Osteocyte (in vitro differentiated cells): Measurements from ENCODE around the gene CCDC28B. TPM values are rescaled to one million over a fixed set of nuclear protein-coding genes. Genes with fewer than 3 reads are reported as not detected.

Experiments used
- DNase-seq: peaks from one replicate; pipeline ENCODE4 v3.0.0; 2021; ENCODE audit warnings: mixed read lengths; ENCODE audit not compliant: unreplicated experiment; ENCODE audit errors: extremely low spot score
- H3K27ac Mint-ChIP-seq: one replicate; pipeline ENCODE4 v1.8.0; 2021; ENCODE audit warnings: mild to moderate bottlenecking, mixed read lengths; ENCODE audit not compliant: unreplicated experiment
- H3K27me3 Mint-ChIP-seq: one replicate; pipeline ENCODE4 v1.8.0; 2021; ENCODE audit warnings: mixed read lengths; ENCODE audit not compliant: unreplicated experiment
- H3K36me3 Mint-ChIP-seq: one replicate; pipeline ENCODE4 v1.8.0; 2021; ENCODE audit warnings: mixed read lengths; ENCODE audit not compliant: unreplicated experiment
- H3K4me1 Mint-ChIP-seq: one replicate; pipeline ENCODE4 v1.8.0; 2021; ENCODE audit warnings: mixed read lengths; ENCODE audit not compliant: unreplicated experiment
- H3K4me3 Mint-ChIP-seq: one replicate; pipeline ENCODE4 v1.8.0; 2021; ENCODE audit warnings: mild to moderate bottlenecking, moderate library complexity, mixed read lengths; ENCODE audit not compliant: unreplicated experiment
- H3K9me3 Mint-ChIP-seq: one replicate; pipeline ENCODE4 v1.8.0; 2021; ENCODE audit warnings: mixed read lengths; ENCODE audit not compliant: unreplicated experiment
- CTCF ChIP-seq: fragments of 200-600 bp; sonication (generic); IDR thresholded peaks from 2 replicates; pipeline ENCODE4 v1.5.0; 2021; ENCODE audit warnings: antibody characterized with exemption, mild to moderate bottlenecking, moderate library complexity
- total RNA-seq: library from RNA; stranded (reverse); gene quantifications from 2 replicates; pipeline ENCODE4 v1.2.1, GENCODE V29; 2021

Gene CCDC28B
- total RNA-seq, 1 donor from 2014 or later = 24.0 TPM

- no peak for TF ChIP-seq CTCF
- Mint-ChIP-seq H3K27me3 (no peaks in the 10 kb centered on the region), H3K27ac (no peak overlapping the region), H3K4me1 (peaks cover 10% of the 10 kb centered on the region), H3K4me3 (no peak overlapping the region), H3K9me3 (no peaks in the 10 kb centered on the region), H3K36me3 (peaks cover 7% of the 10 kb centered on the region)
- DNase-seq = no peak
These were observed 34.4 kb downstream of the CCDC28B start for GRCh38 chr1:32234792-32235191.

GRCh38 chr1:32239337-32239736, 38.9 kb downstream of the CCDC28B start:
- Mint-ChIP-seq H3K27me3 (no peaks in the 10 kb centered on the region), H3K4me1 (peaks cover 31% of the 10 kb centered on the region), H3K4me3 (peak overlapping the region; percentile 88), H3K27ac (no peak overlapping the region), H3K9me3 (no peaks in the 10 kb centered on the region), H3K36me3 (no peaks in the 10 kb centered on the region)
- no peak for DNase-seq
- TF ChIP-seq CTCF = no peak

- no peak overlapping the region for H3K27ac Mint-ChIP-seq
- H3K9me3 Mint-ChIP-seq = no peaks in the 10 kb centered on the region
- no peak for TF ChIP-seq CTCF
- peak overlapping the region; percentile 88 for H3K4me3 Mint-ChIP-seq
- DNase-seq = no peak
- no peaks in the 10 kb centered on the region for H3K27me3 Mint-ChIP-seq
- no peaks in the 10 kb centered on the region for H3K36me3 Mint-ChIP-seq
- H3K4me1 Mint-ChIP-seq = peaks cover 31% of the 10 kb centered on the region
These were observed 39.4 kb downstream of the CCDC28B start for GRCh38 chr1:32239790-32240139.

GRCh38 chr1:32240140-32240951, 40.0 kb downstream of the CCDC28B start:
- no peaks in the 10 kb centered on the region for H3K9me3 Mint-ChIP-seq
- TF ChIP-seq CTCF = peak; percentile 25
- peak; percentile 88 for DNase-seq
- peak overlapping the region; percentile 93 for H3K27ac Mint-ChIP-seq
- H3K36me3 Mint-ChIP-seq = no peaks in the 10 kb centered on the region
- peak overlapping the region; percentile 88 for H3K4me3 Mint-ChIP-seq
- H3K27me3 Mint-ChIP-seq = no peaks in the 10 kb centered on the region
- H3K4me1 Mint-ChIP-seq = peaks cover 31% of the 10 kb centered on the region

- TF ChIP-seq CTCF = no peak
- peak; percentile 86 for DNase-seq
- H3K27me3 Mint-ChIP-seq = no peaks in the 10 kb centered on the region
- no peaks in the 10 kb centered on the region for H3K36me3 Mint-ChIP-seq
- H3K9me3 Mint-ChIP-seq = no peaks in the 10 kb centered on the region
- peak overlapping the region; percentile 93 for H3K27ac Mint-ChIP-seq
- peaks cover 29% of the 10 kb centered on the region for H3K4me1 Mint-ChIP-seq
- peak overlapping the region; percentile 88 for H3K4me3 Mint-ChIP-seq
These were observed 40.8 kb downstream of the CCDC28B start for GRCh38 chr1:32241001-32241763.
